GM18951 (cell line): Measurements from ENCODE around the gene MCF2L2.
"Not testable (repeated sequence)": the region's sequence is repeated elsewhere in the genome, so short reads cannot be mapped to it uniquely, and the experiment has no call there.

Source experiments
- POLR2A ChIP-seq: IDR thresholded peaks from 4 replicates; pipeline ENCODE4 v1.6.1; 2011; ENCODE audit warnings: mild to moderate bottlenecking; ENCODE audit not compliant: insufficient read length, insufficient read depth; ENCODE audit errors: extremely low read depth
- in situ Hi-C: fragments of 300-500 bp; cut with MboI; formaldehyde crosslinking; loops from one replicate; pipeline ENCODE4 v1.12.0; 2022; ENCODE audit warnings: low sequenced_read_pairs, mixed read lengths, inconsistent platforms; ENCODE audit not compliant: unreplicated experiment

MCF2L2 gene

GRCh38 chr3:183244981-183245476 lies 183.4 kb downstream of the MCF2L2 start:
- in situ Hi-C loops, result no loop called here
- no peak for TF ChIP-seq POLR2A

DNA sequence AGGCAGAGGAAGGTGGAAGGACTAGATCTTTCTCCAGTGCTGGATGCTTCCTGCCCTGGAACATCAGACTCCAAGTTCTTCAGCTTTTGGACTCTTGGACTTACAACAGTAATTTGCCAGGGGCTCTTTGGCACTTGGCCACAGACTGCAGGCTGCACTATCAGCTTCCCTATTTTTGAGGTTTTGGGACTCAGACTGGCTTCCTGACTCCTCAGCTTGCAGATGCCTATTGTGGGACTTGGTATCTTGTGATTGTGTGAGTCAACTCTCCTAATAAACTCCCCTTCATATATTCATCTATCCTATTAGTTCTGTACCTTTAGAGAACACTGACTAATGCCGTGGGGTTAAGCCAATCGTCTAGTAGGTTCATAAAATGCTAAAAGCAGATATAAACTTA lies 184.2 kb downstream of the MCF2L2 start:
- in situ Hi-C loops, result no loop called here
- no peak for TF ChIP-seq POLR2A

GRCh38 chr3:183242431-183242830 lies 186.0 kb downstream of the MCF2L2 start:
- TF ChIP-seq POLR2A, result no peak
- in situ Hi-C loops, result no loop called here

DNA sequence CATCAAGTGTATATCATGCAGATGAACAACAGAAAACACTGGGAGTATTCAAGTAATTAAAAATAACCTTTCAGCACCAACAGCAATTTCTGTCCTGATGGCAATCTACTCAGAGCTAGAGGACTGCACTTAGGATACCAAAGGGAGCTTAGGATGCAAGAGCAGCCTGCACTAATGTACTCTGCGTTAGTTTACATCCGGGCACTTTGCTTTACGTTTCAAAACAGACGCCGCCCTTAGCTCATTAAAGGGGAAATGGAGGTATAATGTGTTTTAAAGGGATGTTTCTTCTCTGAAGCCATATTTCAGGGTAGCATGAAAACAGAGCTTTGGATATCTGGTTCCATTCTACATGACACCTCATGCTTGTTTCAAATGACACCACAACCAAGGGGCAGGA lies 189.4 kb downstream of the MCF2L2 start:
- in situ Hi-C loops, result no loop called here
- no peak for TF ChIP-seq POLR2A

DNA sequence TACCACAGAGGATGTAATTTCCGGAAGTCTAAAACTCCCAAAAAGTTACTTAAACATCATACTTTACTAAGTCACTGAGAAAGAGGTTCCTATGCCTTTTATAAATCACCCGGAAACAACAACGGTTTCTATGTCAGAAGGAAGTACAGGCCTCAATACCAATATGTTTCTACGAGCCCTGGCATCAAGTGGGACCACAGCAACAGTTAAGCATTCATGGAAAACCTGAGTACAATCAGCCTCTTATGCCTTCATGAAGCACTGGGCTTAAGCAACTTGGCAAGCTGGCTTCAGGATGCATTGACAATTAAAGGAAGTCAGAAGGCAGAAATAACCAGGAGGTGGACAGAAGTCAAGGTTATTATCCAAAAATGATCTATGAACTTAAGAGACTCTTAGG lies 194.5 kb downstream of the MCF2L2 start:
- no peak for TF ChIP-seq POLR2A
- in situ Hi-C loops, result no loop called here

DNA sequence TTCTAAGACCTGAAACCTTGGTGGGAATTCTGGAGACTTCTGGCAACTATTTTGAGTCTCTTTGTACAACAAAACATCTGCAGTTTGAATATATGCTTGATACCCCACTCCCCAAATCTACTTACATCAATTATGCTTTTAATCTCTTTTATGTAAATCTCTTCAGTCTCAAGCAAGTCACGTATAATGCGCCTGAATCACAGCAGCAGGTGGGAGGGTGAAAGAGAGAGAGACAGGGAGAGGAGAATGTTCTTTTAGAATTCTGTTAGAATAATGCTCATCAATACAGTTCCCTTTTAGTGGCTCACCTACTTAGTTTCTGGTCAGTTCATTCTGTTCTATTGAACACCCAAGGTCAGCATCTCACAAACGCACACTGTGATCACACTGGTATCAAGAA lies 197.6 kb downstream of the MCF2L2 start:
- in situ Hi-C loops, result no loop called here
- no peak for TF ChIP-seq POLR2A

- in situ Hi-C loops, result not testable (repeated sequence)
Observed at GRCh38 chr3:183230251-183230650, 198.2 kb downstream of the MCF2L2 start.

GRCh38 chr3:183229178-183229577 lies 199.2 kb downstream of the MCF2L2 start:
- in situ Hi-C loops, result no loop called here
- no peak for TF ChIP-seq POLR2A

DNA sequence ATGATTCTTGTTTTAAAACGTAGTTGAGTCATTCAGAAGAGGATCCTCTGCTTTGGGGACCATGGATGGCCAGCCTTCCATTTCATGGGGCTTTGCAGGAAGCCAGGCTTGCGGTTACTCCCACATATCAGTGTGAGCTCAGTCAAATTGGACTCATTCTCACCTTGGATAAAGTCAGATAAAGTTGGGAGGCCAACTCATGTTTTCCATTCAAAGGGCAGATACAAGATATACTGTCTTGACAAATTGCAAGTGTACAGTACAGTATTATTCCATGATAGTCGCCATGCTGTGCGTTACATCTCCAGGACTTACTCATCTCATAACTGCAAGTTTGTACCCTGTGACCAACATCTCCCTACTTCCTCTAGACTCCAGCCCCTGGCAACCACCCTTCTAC lies 200.8 kb downstream of the MCF2L2 start:
- in situ Hi-C loops, result no loop called here

GRCh38 chr3:183226333-183226890 lies 202.0 kb downstream of the MCF2L2 start:
- in situ Hi-C loops, result no loop called here
- TF ChIP-seq POLR2A, result no peak

More for the DNA sequence above, 200.8 kb downstream of the MCF2L2 start:
- TF ChIP-seq POLR2A, result no peak

- in situ Hi-C loops, result no loop called here
- TF ChIP-seq POLR2A, result no peak
Observed at GRCh38 chr3:183224180-183224970, 204.0 kb downstream of the MCF2L2 start.

DNA sequence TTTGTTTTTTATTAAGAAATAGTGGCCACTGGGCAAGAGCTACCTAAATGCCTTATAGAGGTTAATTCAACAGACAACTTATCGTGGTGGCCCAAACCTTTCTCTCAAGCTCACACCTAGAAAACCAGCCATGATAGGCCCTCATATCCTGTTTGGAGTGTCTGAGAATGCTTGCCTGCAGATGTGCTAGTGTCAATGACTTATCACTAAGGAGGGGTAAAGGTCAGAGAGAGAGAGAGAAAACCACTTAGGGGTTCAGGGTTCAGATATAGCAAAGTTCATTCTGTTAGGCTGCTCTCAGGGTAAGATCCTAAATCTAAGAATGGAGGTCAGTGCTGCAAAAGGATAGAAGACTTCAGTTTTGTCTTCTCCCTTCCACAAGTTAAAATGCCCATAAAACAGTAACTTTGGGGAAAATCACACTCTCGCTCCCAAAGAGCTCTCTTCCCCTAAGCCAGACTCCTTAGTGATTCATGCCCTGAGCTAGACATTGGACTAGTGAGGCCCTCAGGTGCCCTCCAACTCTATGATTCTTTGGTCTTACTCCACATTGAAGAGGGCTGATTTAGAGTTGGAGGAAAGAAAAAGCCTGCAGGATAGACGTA lies 205.7 kb downstream of the MCF2L2 start:
- in situ Hi-C loops, result no loop called here
- no peak for TF ChIP-seq POLR2A

DNA sequence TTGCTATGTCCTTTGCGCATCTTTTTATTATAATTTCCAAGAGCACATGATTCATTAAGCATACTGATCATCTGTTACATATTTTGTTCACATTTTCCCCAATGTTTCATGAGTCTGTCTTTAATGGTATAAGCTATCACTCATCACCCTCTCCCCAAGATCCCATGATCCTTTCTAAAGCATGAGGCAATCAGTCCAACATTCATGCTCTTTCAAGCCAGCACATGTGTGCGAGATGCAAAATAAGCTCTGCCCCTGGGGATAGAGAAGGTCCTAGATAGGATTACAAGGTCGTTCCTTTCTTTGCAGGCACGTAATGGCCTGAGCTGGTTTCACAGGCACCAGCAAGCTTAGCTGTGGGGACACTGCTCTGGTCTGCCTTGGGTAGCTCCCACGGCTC lies 207.6 kb downstream of the MCF2L2 start:
- no peak for TF ChIP-seq POLR2A
- in situ Hi-C loops, result no loop called here

- in situ Hi-C loops, result no loop called here
- no peak for TF ChIP-seq POLR2A
Observed at GRCh38 chr3:183218826-183219225, 209.6 kb downstream of the MCF2L2 start.
